Heart right ventricle (tissue), 16 donors: Measurements from ENCODE around the gene NBPF20. TPM values are rescaled to one million over a fixed set of nuclear protein-coding genes. Genes with fewer than 3 reads are reported as not detected.
"Not testable (repeated sequence)": the region's sequence is repeated elsewhere in the genome, so short reads cannot be mapped to it uniquely, and the experiment has no call there.

Source experiments
- ATAC-seq, 8 donors: fragments of 200-7000 bp; cut with Tn5 transposase; one replicate each; pipeline ENCODE4 v1.9.1; 2020; ENCODE audit warnings: mild to moderate bottlenecking in 8 of 8, moderate library complexity in 8 of 8, moderate number of reproducible peaks in 1 of 8
- DNase-seq, 2 donors: peaks; one replicate each; pipeline ENCODE4 v3.0.0-alpha.2; 2020
- H3K27ac ChIP-seq, 10 donors: fragments of 200-600 bp; sonication (generic) in 2 of 10; one replicate each; pipeline versions ENCODE4 v1.5.0 to v1.8.0; 2020 to 2022; ENCODE audit warnings: mild to moderate bottlenecking in 3 of 10
- H3K27me3 ChIP-seq, 7 donors: fragments of 200-600 bp; one replicate each; pipeline ENCODE4 v1.8.0; 2021 to 2022; ENCODE audit warnings: mild to moderate bottlenecking in 2 of 7
- H3K36me3 ChIP-seq, 9 donors: fragments of 200-600 bp; sonication (generic) in 1 of 9; one replicate each; pipeline versions ENCODE4 v1.5.0 to v1.8.0; 2020 to 2022; ENCODE audit warnings: mild to moderate bottlenecking in 2 of 9
- H3K4me1 ChIP-seq, 9 donors: fragments of 200-600 bp; sonication (generic) in 1 of 9; one replicate each; pipeline versions ENCODE4 v1.5.0 to v1.8.0; 2020 to 2022; ENCODE audit warnings: mild to moderate bottlenecking in 4 of 9
- H3K4me3 ChIP-seq, 10 donors: fragments of 200-600 bp; sonication (generic) in 2 of 10; one replicate each; pipeline versions ENCODE4 v1.5.0 to v1.8.0; 2020 to 2022; ENCODE audit warnings: mild to moderate bottlenecking in 7 of 10, moderate library complexity in 2 of 10
- H3K9me3 ChIP-seq, 11 donors: fragments of 200-600 bp in 10 of 11; sonication (generic) in 2 of 11; one replicate each; pipeline versions ENCODE4 v1.5.0 to v1.8.0; 2013 to 2022; ENCODE audit warnings: mild to moderate bottlenecking in 2 of 11, control low read depth in 1 of 11, moderate library complexity in 1 of 11
- WGBS, 2 donors: extraction: QIAGEN DNeasy Blood & Tissue Kit; methylation state at CpG; one replicate each; pipeline ENCODE4 v1.1.7; 2013; ENCODE audit warnings: inconsistent platforms in 1 of 2; 5-methylcytosine and 5-hydroxymethylcytosine counted together
- intact Hi-C, 10 donors: fragments of 100-400 bp; cut with DNase I; formaldehyde crosslinking; loops; one replicate each; pipeline versions ENCODE4 v1.11.1 to v1.14.2; 2022
- polyA plus RNA-seq, 2 donors: library from polyadenylated mRNA; stranded (reverse); fragments of 200-250 nt; gene quantifications; one replicate each; pipeline ENCODE4 v1.2.3, GENCODE V29; 2013
- total RNA-seq, 10 donors: library from RNA; stranded (reverse); fragmentation: NEBNext Ultra II Directional in 3 of 10; extraction: Animal tissue kit (Norgen Biotek cat#: 25700) in 3 of 10; gene quantifications; one replicate each; pipeline versions ENCODE4 v1.2.1 to v1.2.4, GENCODE V29; 2021 to 2023
- donor health status: Arrhythmogenic right ventricular cardiomyopathy.
- donor health status: ischemic (EF 13 %, LVEDD 7.1; RV severe dilation, severe dysfunction).
- donor health status: healthy with polysubstance abuse.
- donor health status: DM: no; HTN: yes; CAD: no.
- donor health status: DM: no; HTN: no; CAD: no.
- donor health status: ischemic (EF 25% LVEDD 6.9; RV normal size, moderate dysfunction).
- donor health status: ischemic (EF 25% LVEDD 5.7; RV mildly dilated, moderate dysfunction).
- donor health status: healthy.
- donor health status: DM: yes; HTN: yes; CAD: no.
- donor health status: Ischemic cardiomyopathy.
- donor health status: ischemic (EF 35%, LVEDD 5.7; RV mildly dilated, moderate dysfunction).
- donor health status: nonischemic (EF 11% LVEDD 7.7; RV severe dilation, severe dysfunction).
- donor health status: DM: yes; HTN: yes; CAD: no.
- donor health status: PGD.
- donor health status: ischemic (EF 29% LVEDD 5.4; RV normal size, mild dysfunction).
- donor health status: nonischemic (EF 23%, LVEDD 6.1; RV moderate dilation, normal function).

Gene NBPF20
- total and polyA plus RNA-seq, 12 donors: 0.38 to 1.2 (median 0.89) TPM

- H3K36me3 ChIP-seq, H3K27ac ChIP-seq, intact Hi-C loops, DNase-seq, H3K4me1 ChIP-seq, H3K4me3 ChIP-seq: not testable (repeated sequence)
- peaks cover 0 to 68% (median 51%) of the 10 kb centered on the region in 7 donors for H3K27me3 ChIP-seq
- ATAC-seq: peak in 2 of 8 donors; percentile 25 to 31
- peaks cover 0 to 12% (median 5%) of the 10 kb centered on the region in 11 donors for H3K9me3 ChIP-seq
- WGBS, 2 donors: 11 to 14% methylated on average over 7 to 9 of the region's 15 CpGs
Measured at GRCh38 chr1:145430830-145431229, 5.4 kb upstream of the NBPF20 start.

- peaks cover 0 to 12% (median 5%) of the 10 kb centered on the region in 11 donors for H3K9me3 ChIP-seq
Measured at GRCh38 chr1:145429329-145429728, 3.9 kb upstream of the NBPF20 start.

GRCh38 chr1:145424612-145425435 lies 579 bp downstream of the NBPF20 start:
- Histone ChIP-seq H3K27ac (peak overlapping the region in 7 of 10 donors; percentile 41 to 66 (median 48)), H3K27me3 (peaks cover 0 to 39% (median 31%) of the 10 kb centered on the region in 7 donors), H3K4me3 (peak overlapping the region; percentile 37 to 78 (median 71)), H3K9me3 (peaks cover 0 to 12% (median 5%) of the 10 kb centered on the region in 11 donors), H3K4me1 (peaks cover 0 to 15% (median 5%) of the 10 kb centered on the region in 9 donors)
- ATAC-seq: peak; percentile 85 to 92 (median 90)
- intact Hi-C loops, DNase-seq, H3K36me3 ChIP-seq: not testable (repeated sequence)
- WGBS, 2 donors: 1 to 2% methylated on average over 35 to 38 of the region's 59 CpGs

More at GRCh38 chr1:145429329-145429728, 3.9 kb upstream of the NBPF20 start:
- H3K4me1 ChIP-seq: peaks cover 0 to 13% (median 5%) of the 10 kb centered on the region in 9 donors
- H3K27me3 ChIP-seq: peaks cover 0 to 68% (median 46%) of the 10 kb centered on the region in 7 donors
- WGBS, 2 donors: 92 to 100% methylated on average over 1 of the region's 1 CpG
- ATAC-seq, H3K4me3 ChIP-seq, H3K27ac ChIP-seq, H3K36me3 ChIP-seq, intact Hi-C loops, DNase-seq: not testable (repeated sequence)

GRCh38 chr1:145415149-145415548 lies 10.3 kb downstream of the NBPF20 start:
- H3K27me3 ChIP-seq, H3K9me3 ChIP-seq, DNase-seq, H3K4me1 ChIP-seq, intact Hi-C loops, H3K27ac ChIP-seq, ATAC-seq, H3K36me3 ChIP-seq, H3K4me3 ChIP-seq: not testable (repeated sequence)
- WGBS, 2 donors: 69 to 84% methylated on average over 4 to 6 of the region's 8 CpGs

- intact Hi-C loops, ATAC-seq: not testable (repeated sequence)
- WGBS, 2 donors: 95 to 96% methylated on average over 13 of the region's 14 CpGs
Measured at GRCh38 chr1:145407266-145407665, 18.1 kb downstream of the NBPF20 start.

GRCh38 chr1:145404949-145405348 lies 20.5 kb downstream of the NBPF20 start:
- H3K4me1 ChIP-seq, H3K4me3 ChIP-seq, H3K9me3 ChIP-seq, intact Hi-C loops, H3K27ac ChIP-seq, H3K36me3 ChIP-seq, ATAC-seq, DNase-seq, H3K27me3 ChIP-seq: not testable (repeated sequence)
- 35 to 42% methylated on average over 4 of the region's 7 CpGs for WGBS, 2 donors

More at GRCh38 chr1:145407266-145407665, 18.1 kb downstream of the NBPF20 start:
- not testable (repeated sequence) for H3K4me3 ChIP-seq, H3K9me3 ChIP-seq, H3K4me1 ChIP-seq, H3K36me3 ChIP-seq, H3K27me3 ChIP-seq, DNase-seq, H3K27ac ChIP-seq

- intact Hi-C loops, DNase-seq: not testable (repeated sequence)
Measured at GRCh38 chr1:145400701-145401100, 24.7 kb downstream of the NBPF20 start.

More at GRCh38 chr1:145400701-145401100, 24.7 kb downstream of the NBPF20 start:
- not testable (repeated sequence) for H3K27ac ChIP-seq, ATAC-seq, H3K4me3 ChIP-seq, H3K4me1 ChIP-seq, H3K27me3 ChIP-seq, H3K36me3 ChIP-seq, H3K9me3 ChIP-seq
- WGBS, 2 donors: 81 to 82% methylated on average over 6 of the region's 6 CpGs

Other genes starting within 250 kb of the NBPF20 start
- not detected for gene PPIAL4D, start 183.4 kb downstream of the NBPF20 start, total RNA-seq
- not detected for gene PPIAL4D, start 183.4 kb downstream of the NBPF20 start, polyA plus RNA-seq
- gene GPR89A, start 182.4 kb upstream of the NBPF20 start, total RNA-seq: 10 to 100 TPM in 4 of 10 donors, 1 to 10 TPM in 6; 6.9 to 13.5 (median 9.3) TPM
- 10 to 100 TPM in 1 of 2 donors, 1 to 10 TPM in 1; 7.3 to 14.5 TPM for gene GPR89A, start 182.4 kb upstream of the NBPF20 start, polyA plus RNA-seq